Measurements from ENCODE around the gene NPAS2. TPM values are rescaled to one million over a fixed set of nuclear protein-coding genes. Genes with fewer than 3 reads are reported as not detected.

Gene NPAS2
- total and polyA plus RNA-seq, 2 donors (not counting 3 experiments of a cell fraction or from before 2014, with no cell fraction given), result 29.0 to 53.9 TPM

GRCh38 chr2:100889286-100889685 lies 69.3 kb downstream of the NPAS2 start:
- dilution Hi-C loops (cut with MboI; ENCODE audit: extremely low pct_ligation_motif_present, low sequenced_read_pairs), result no loop called here
- FAIRE-seq (no peak), DNase-seq (ENCODE audit: low read depth, low spot score) (no peak)
- no peak overlapping the region for H2AFZ ChIP-seq (ENCODE audit: low read depth, low read length)
- ChIA-PET POLR2A (no interaction called here), CTCF (no interaction called here)
- H3K27ac ChIP-seq (ENCODE audit: insufficient read depth, low read depth, low read length), result no peak overlapping the region
- H3K4me3 ChIP-seq (replicated peaks in 1 of 3; ENCODE audit: insufficient read depth in 1 of 3, low read depth in 1 of 3, low read length in 3 of 3), result no peak overlapping the region
- peaks cover 0 to 2% of the 10 kb centered on the region in 2 experiments for H3K36me3 ChIP-seq (ENCODE audit: control insufficient read depth in 2 of 2, extremely low read depth in 1 of 2, insufficient read depth in 2 of 2, low read length in 2 of 2)
- no peak overlapping the region for H3K9ac ChIP-seq (replicated peaks; ENCODE audit: extremely low read depth, insufficient read depth, low read length)
- TF ChIP-seq, protein P1, sequence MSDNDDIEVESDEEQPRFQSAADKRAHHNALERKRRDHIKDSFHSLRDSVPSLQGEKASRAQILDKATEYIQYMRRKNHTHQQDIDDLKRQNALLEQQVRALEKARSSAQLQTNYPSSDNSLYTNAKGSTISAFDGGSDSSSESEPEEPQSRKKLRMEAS (IDR thresholded peaks at IDR 0.05; ENCODE audit: insufficient read depth, insufficient read length), result no peak
- no peak for TF ChIP-seq MYC (IDR thresholded peaks at IDR 0.05; ENCODE audit: low read depth, low read length)
- TF ChIP-seq POLR2A (IDR thresholded peaks at IDR 0.05; ENCODE audit: low read depth, low read length), result no peak
- no peak for TF ChIP-seq GATA2 (IDR thresholded peaks at IDR 0.05; ENCODE audit: insufficient read depth, insufficient read length, low read depth, low read length)
- no peak for TF ChIP-seq FOS (IDR thresholded peaks at IDR 0.05; ENCODE audit: borderline replicate concordance, insufficient read depth, low read length)
- TF ChIP-seq JUN (IDR thresholded peaks at IDR 0.05; ENCODE audit: borderline replicate concordance, insufficient read depth, insufficient read length, low read depth), result no peak
- TF ChIP-seq CTCF (IDR thresholded peaks at IDR 0.05; ENCODE audit: extremely low read depth in 1 of 2, insufficient read depth in 1 of 2, low read depth in 1 of 2, low read length in 2 of 2), result no peak
- no peak for TF ChIP-seq POLR2AphosphoS5 (IDR thresholded peaks at IDR 0.05; ENCODE audit: insufficient read depth, low read depth, low read length)
- no peak for TF ChIP-seq EZH2 (IDR thresholded peaks at IDR 0.05; ENCODE audit: borderline replicate concordance, low read depth, low read length, severe bottlenecking)
- H3K79me2 ChIP-seq (ENCODE audit: control insufficient read depth, insufficient read depth, low read length), result no peaks in the 10 kb centered on the region
- H3K4me1 ChIP-seq (ENCODE audit: control insufficient read depth, extremely low read depth, insufficient read depth, low read length), result peaks cover 48% of the 10 kb centered on the region
- no peak overlapping the region for H3K4me2 ChIP-seq (ENCODE audit: insufficient read depth, low read length)
- intact Hi-C loops (cut with micrococcal nuclease), result no loop called here
- no peaks in the 10 kb centered on the region for H3K27me3 ChIP-seq (ENCODE audit: control insufficient read depth in 2 of 2, insufficient read depth in 2 of 2, low read length in 2 of 2)
- no peaks in the 10 kb centered on the region for H3K9me1 ChIP-seq (replicated peaks; ENCODE audit: control insufficient read depth, extremely low read depth, insufficient read depth, low read length)
- H3K9me3 ChIP-seq (replicated peaks; ENCODE audit: control insufficient read depth, insufficient read depth, low read length), result no peaks in the 10 kb centered on the region
- H4K20me1 ChIP-seq (replicated peaks; ENCODE audit: control insufficient read depth, extremely low read depth, insufficient read depth, low read length), result no peaks in the 10 kb centered on the region
- BruUV-seq (replicated peaks), result no TSS peak
